ENCODE measurements around the gene ZNF497.
A peak's percentile ranks its signal among the peaks of the same experiment; 100 is the strongest.
"Not testable (repeated sequence)": the region's sequence is repeated elsewhere in the genome, so short reads cannot be mapped to it uniquely, and the experiment has no call there.

ZNF497 gene

GRCh38 chr19:58366585-58367430 is 4.3 kb upstream of the ZNF497 start:
- no peak for DNase-seq

GRCh38 chr19:58364146-58364545 is 1.6 kb upstream of the ZNF497 start:
- no peak for DNase-seq

GRCh38 chr19:58361900-58362271 is 665 bp downstream of the ZNF497 start:
- peak; percentile 43 for DNase-seq

GRCh38 chr19:58357481-58358145 is 4.9 kb downstream of the ZNF497 start:
- no peak for DNase-seq

- DNase-seq: peak; percentile 5
Measured at GRCh38 chr19:58356766-58357480, 5.6 kb downstream of the ZNF497 start.

GRCh38 chr19:58355908-58356765 is 6.4 kb downstream of the ZNF497 start:
- peak; percentile 14 for DNase-seq

- DNase-seq: no peak
Measured at GRCh38 chr19:58355215-58355796, 7.2 kb downstream of the ZNF497 start.

GRCh38 chr19:58354478-58355030 is 8.0 kb downstream of the ZNF497 start:
- DNase-seq: no peak

- no peak for DNase-seq
Measured at GRCh38 chr19:58353717-58354477, 8.7 kb downstream of the ZNF497 start.

- no peak for DNase-seq
Measured at GRCh38 chr19:58352760-58353671, 9.5 kb downstream of the ZNF497 start, which contains the start of gene A1BG. A1BG (minus strand) TSS chr19:58353492; CDS start chr19:58353437, 55 bp downstream.

GRCh38 chr19:58351990-58352755 is 10.4 kb downstream of the ZNF497 start:
- no peak for DNase-seq

GRCh38 chr19:58351558-58351878 is 11.0 kb downstream of the ZNF497 start:
- DNase-seq: no peak

- no peak for DNase-seq
Measured at GRCh38 chr19:58350871-58351557, 11.5 kb downstream of the ZNF497 start.

GRCh38 chr19:58350001-58350861 is 12.3 kb downstream of the ZNF497 start:
- no peak for DNase-seq

- no peak for DNase-seq
Measured at GRCh38 chr19:58349590-58349989, 13.0 kb downstream of the ZNF497 start.

- not testable (repeated sequence) for DNase-seq
Measured at GRCh38 chr19:58348080-58348479, 14.5 kb downstream of the ZNF497 start.

Data from fibroblast of upper back skin (primary cell).